Measurements from ENCODE around the gene CHRM4. TPM values are rescaled to one million over a fixed set of nuclear protein-coding genes. Genes with fewer than 3 reads are reported as not detected.

CHRM4 gene
- polyA plus RNA-seq, 3 donors: 0.12 to 0.33 (median 0.24) TPM

GRCh38 chr11:46385169-46386004 lies 6.2 kb downstream of the CHRM4 start:
- DNase-seq (ENCODE audit: extremely low read depth in 1 of 11, low read depth in 9 of 11, low spot score in 4 of 11): no peak

- no peak for DNase-seq (ENCODE audit: extremely low read depth in 1 of 11, low read depth in 9 of 11, low spot score in 4 of 11)
Measured at GRCh38 chr11:46383974-46384701, 7.4 kb downstream of the CHRM4 start.

DNA sequence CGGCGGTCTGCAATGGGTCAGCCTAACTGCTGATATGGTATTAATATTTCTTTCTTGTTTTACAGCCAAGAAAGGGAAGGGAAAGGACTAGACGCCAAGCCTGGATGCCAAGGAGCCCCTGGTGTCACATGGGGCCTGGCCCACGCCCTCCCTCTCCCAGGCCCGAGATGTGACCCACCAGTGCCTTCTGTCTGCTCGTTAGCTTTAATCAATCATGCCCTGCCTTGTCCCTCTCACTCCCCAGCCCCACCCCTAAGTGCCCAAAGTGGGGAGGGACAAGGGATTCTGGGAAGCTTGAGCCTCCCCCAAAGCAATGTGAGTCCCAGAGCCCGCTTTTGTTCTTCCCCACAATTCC lies 8.2 kb downstream of the CHRM4 start:
- DNase-seq (ENCODE audit: extremely low read depth in 1 of 11, low read depth in 9 of 11, low spot score in 4 of 11): no peak

- DNase-seq (ENCODE audit: extremely low read depth in 1 of 11, low read depth in 9 of 11, low spot score in 4 of 11): no peak
Measured at GRCh38 chr11:46382646-46383403, 8.8 kb downstream of the CHRM4 start.

GRCh38 chr11:46381819-46382645 lies 9.5 kb downstream of the CHRM4 start:
- no peak for DNase-seq (ENCODE audit: extremely low read depth in 1 of 11, low read depth in 9 of 11, low spot score in 4 of 11)

DNA sequence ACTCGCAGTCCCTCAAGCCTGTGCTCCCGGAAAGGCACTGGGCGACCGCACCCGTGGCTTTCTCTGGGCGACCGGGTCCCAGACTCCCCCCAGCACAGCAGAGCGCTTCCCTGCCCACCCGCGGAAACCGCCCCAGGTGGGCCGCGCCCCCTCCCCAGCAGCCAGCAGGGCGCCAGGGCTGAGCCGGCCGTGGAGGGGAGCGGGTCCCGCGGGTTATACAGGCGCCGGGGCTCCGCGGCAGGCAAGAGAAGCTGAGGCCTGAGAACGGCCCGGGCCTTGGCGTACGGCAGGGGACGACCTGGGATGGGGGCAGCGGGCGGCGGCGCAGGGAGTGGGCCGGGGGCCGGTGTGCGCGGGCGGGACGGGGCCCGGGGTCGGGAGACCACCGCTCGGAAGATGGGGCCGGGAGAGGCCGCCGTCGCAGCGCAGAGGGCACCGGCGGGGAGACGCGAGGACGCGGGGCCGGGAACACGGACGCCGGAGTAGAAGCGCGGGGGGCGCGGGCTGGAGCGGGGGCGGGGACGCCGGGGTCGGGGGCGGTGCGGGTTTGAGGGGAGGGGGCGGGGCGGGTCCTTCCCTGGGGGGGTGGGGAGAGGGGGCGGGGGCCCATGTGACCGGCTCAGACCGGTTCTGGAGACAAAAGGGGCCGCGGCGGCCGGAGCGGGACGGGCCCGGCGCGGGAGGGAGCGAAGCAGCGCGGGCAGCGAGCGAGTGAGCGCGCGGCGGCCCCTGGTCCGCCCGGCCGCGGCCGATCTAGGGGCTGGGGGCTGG lies 10.3 kb downstream of the CHRM4 start, which contains the start of gene MDK:
Gene MDK (plus strand): TSS at position 622 of the 771 bp plus-strand sequence. CDS start 389 bp downstream, outside the sequence.
- DNase-seq (ENCODE audit: extremely low read depth in 1 of 11, low read depth in 9 of 11, low spot score in 4 of 11): no peak

DNA sequence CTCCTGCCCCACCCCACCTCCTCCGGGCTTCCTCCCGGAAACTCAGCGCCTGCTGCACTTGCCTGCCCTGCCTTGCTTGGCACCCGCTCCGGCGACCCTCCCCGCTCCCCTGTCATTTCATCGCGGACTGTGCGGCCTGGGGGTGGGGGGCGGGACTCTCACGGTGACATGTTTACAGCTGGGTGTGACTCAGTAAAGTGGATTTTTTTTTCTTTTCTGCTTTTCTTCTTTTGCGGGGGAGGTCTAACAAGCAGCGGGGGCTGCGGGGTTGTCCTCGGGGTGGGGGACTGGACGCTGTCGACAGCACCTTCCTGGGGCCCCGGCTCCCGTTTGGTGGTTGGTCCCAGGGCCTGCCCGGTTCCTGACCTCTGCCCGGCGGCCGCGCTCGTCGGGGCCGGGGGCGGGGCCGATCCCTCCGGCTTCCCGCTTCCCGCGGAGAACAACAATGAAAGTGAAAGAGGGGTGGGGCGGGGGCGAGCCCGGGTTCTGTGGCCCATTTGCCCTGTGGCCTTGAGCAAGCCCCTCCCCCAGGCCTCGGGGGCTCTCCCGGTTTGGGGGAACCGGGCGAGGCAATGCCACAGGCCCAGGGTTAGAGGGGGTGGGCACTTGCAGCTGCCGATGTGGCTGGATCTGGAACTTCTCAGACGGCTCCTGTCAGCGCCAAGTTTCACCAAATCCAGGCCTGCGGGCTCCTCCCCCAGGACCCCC lies 11.1 kb downstream of the CHRM4 start:
- DNase-seq (ENCODE audit: extremely low read depth in 1 of 11, low read depth in 9 of 11, low spot score in 4 of 11): no peak

GRCh38 chr11:46379482-46380293 lies 11.9 kb downstream of the CHRM4 start:
- DNase-seq (ENCODE audit: extremely low read depth in 1 of 11, low read depth in 9 of 11, low spot score in 4 of 11): peak in 3 of 11 donors; percentile 67 to 80 (median 77)

GRCh38 chr11:46378811-46379481 lies 12.6 kb downstream of the CHRM4 start:
- DNase-seq (ENCODE audit: extremely low read depth in 1 of 11, low read depth in 9 of 11, low spot score in 4 of 11): no peak

- no peak for DNase-seq (ENCODE audit: extremely low read depth in 1 of 11, low read depth in 9 of 11, low spot score in 4 of 11)
Measured at GRCh38 chr11:46378296-46378695, 13.3 kb downstream of the CHRM4 start.

GRCh38 chr11:46377831-46378230 lies 13.7 kb downstream of the CHRM4 start:
- no peak for DNase-seq (ENCODE audit: extremely low read depth in 1 of 11, low read depth in 9 of 11, low spot score in 4 of 11)

DNA sequence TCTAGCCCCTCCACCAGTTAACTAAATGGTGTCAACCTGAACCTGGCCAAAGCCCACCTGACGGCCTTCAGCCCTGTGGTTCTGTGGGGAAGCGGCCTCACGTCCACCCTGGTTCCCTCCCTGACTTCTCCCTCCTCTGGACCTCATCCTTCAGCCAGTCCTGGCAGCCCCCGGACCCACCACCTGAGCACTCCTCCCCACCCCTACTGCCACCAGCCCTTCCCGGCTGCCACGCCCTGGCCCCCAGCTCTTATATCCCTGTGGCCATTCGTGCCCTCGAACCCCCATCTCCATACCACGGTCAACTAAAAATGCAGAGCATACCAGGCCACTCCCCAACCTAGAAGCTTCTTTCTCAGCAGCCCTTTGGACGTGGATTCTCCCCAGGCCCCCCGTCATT lies 14.3 kb downstream of the CHRM4 start:
- no peak for DNase-seq (ENCODE audit: extremely low read depth in 1 of 11, low read depth in 9 of 11, low spot score in 4 of 11)

- no peak for DNase-seq (ENCODE audit: extremely low read depth in 1 of 11, low read depth in 9 of 11, low spot score in 4 of 11)
Measured at GRCh38 chr11:46376258-46377050, 15.1 kb downstream of the CHRM4 start.

DNA sequence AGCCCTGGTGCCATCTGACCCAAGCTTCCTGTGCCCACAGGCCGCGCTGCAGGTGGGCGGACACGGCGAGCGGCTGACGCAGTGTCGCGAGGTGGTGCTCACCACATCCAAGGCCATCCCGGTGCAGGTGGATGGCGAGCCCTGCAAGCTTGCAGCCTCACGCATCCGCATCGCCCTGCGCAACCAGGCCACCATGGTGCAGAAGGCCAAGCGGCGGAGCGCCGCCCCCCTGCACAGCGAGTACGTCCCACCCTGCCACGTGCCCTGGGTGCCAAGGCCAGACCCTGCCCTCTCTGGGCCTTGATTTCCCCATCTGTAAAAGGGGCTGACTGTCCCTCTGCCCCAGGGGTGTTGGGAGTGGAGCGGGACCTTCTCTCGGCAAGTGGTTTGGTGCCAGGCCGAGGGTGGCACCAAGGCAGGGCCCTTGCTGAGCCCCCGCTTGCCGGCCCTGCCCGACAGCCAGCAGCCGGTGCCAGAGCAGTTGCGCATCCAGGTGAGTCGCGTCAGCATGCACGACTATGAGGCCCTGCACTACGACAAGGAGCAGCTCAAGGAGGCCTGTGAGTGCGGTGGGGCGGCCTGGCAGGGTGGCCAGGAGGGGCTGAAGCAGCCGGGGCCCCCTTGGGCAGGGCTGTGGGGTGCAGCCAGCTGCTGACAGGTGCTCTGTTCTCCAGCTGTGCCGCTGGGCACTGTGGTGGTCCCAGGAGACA lies 16.0 kb downstream of the CHRM4 start:
- no peak for DNase-seq (ENCODE audit: extremely low read depth in 1 of 11, low read depth in 9 of 11, low spot score in 4 of 11)

DNA sequence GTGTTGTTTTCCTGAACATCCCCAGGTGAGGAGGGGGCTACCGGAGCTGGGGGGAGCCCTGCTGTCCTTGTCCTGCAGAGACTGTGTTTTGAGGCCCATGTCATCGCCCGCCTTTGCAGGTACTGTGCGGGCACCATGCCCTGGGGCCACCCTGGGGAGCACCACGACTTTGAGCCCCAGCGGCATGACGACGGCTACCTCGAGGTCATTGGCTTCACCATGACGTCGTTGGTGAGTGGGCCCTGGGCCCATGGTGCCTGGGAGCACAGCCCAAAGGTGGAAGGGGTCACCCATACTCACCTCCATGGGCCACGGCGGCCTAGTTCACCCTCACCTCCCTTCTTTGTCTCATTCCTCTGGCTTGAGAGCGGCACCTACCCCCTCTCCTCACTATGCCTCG lies 16.8 kb downstream of the CHRM4 start:
- DNase-seq (ENCODE audit: extremely low read depth in 1 of 11, low read depth in 9 of 11, low spot score in 4 of 11): no peak

Measured in renal cortex interstitium (tissue), 11 donors.